ENCODE data around the gene IGFALS. TPM values are rescaled to one million over a fixed set of nuclear protein-coding genes. Genes with fewer than 3 reads are reported as not detected.

IGFALS gene
- total RNA-seq, 2 donors from 2014 or later: 0.28 to 0.54 TPM

GRCh38 chr16:1777375-1778199, 15.9 kb downstream of the IGFALS start:
- ATAC-seq (ENCODE audit: insufficient number of reproducible peaks, low FRiP score, low read depth) (no peak), DNase-seq (ENCODE audit: low spot score) (no peak)
- TF ChIP-seq CTCF (IDR thresholded peaks at IDR 0.05): no peak
- Histone ChIP-seq H3K4me3 (no peak overlapping the region), H3K27ac (no peak overlapping the region), H3K36me3 (peaks cover 30% of the 10 kb centered on the region), H3K4me1 (ENCODE audit: control insufficient read depth in 1 of 2, low read depth in 2 of 2) (peaks cover 18 to 33% of the 10 kb centered on the region in 2 donors), H3K27me3 (replicated peaks; ENCODE audit: insufficient read depth) (no peaks in the 10 kb centered on the region), H3K9me3 (no peaks in the 10 kb centered on the region)

- H3K9me3 ChIP-seq: no peaks in the 10 kb centered on the region
- ATAC-seq (ENCODE audit: insufficient number of reproducible peaks, low FRiP score, low read depth) (no peak), DNase-seq (ENCODE audit: low spot score) (no peak)
- H3K27ac ChIP-seq: no peak overlapping the region
- H3K4me3 ChIP-seq: no peak overlapping the region
- no peaks in the 10 kb centered on the region for H3K27me3 ChIP-seq (replicated peaks; ENCODE audit: insufficient read depth)
- no peak for TF ChIP-seq CTCF (IDR thresholded peaks at IDR 0.05)
- peaks cover 30% of the 10 kb centered on the region for H3K36me3 ChIP-seq
- H3K4me1 ChIP-seq (ENCODE audit: control insufficient read depth in 1 of 2, low read depth in 2 of 2): peaks cover 21 to 36% of the 10 kb centered on the region in 2 donors
Observed at GRCh38 chr16:1776991-1777374, 16.5 kb downstream of the IGFALS start.

GRCh38 chr16:1776672-1776955, 16.9 kb downstream of the IGFALS start:
- no peak for DNase-seq (ENCODE audit: low spot score)
- H3K4me1 ChIP-seq (ENCODE audit: control insufficient read depth in 1 of 2, low read depth in 2 of 2): peaks cover 21 to 36% of the 10 kb centered on the region in 2 donors
- no peak for TF ChIP-seq CTCF (IDR thresholded peaks at IDR 0.05)
- H3K27me3 ChIP-seq (replicated peaks; ENCODE audit: insufficient read depth): no peaks in the 10 kb centered on the region
- H3K9me3 ChIP-seq: no peaks in the 10 kb centered on the region
- H3K4me3 ChIP-seq: no peak overlapping the region
- H3K36me3 ChIP-seq: peaks cover 30% of the 10 kb centered on the region
- no peak overlapping the region for H3K27ac ChIP-seq
- ATAC-seq (ENCODE audit: insufficient number of reproducible peaks, low FRiP score, low read depth): no peak

GRCh38 chr16:1775846-1776671, 17.4 kb downstream of the IGFALS start:
- H3K36me3 ChIP-seq: peaks cover 30% of the 10 kb centered on the region
- TF ChIP-seq CTCF (IDR thresholded peaks at IDR 0.05): no peak
- ATAC-seq (ENCODE audit: insufficient number of reproducible peaks, low FRiP score, low read depth) (no peak), DNase-seq (ENCODE audit: low spot score) (no peak)
- no peaks in the 10 kb centered on the region for H3K9me3 ChIP-seq
- H3K4me1 ChIP-seq (ENCODE audit: control insufficient read depth in 1 of 2, low read depth in 2 of 2): peaks cover 16 to 30% of the 10 kb centered on the region in 2 donors
- no peak overlapping the region for H3K27ac ChIP-seq
- no peak overlapping the region for H3K4me3 ChIP-seq
- H3K27me3 ChIP-seq (replicated peaks; ENCODE audit: insufficient read depth): no peaks in the 10 kb centered on the region
